Renal pelvis (tissue), 4 donors: Measurements from ENCODE around the gene SMIM20. TPM values are rescaled to one million over a fixed set of nuclear protein-coding genes. Genes with fewer than 3 reads are reported as not detected.

Experiments used
- DNase-seq: peaks from one replicate; pipeline ENCODE4 v3.0.0-alpha.2; 2013
- polyA plus RNA-seq, 3 donors: library from polyadenylated mRNA; unstranded; fragments of 120-200 nt; gene quantifications; one replicate each; pipeline ENCODE4 v1.2.1, GENCODE V29; 2013; ENCODE audit not compliant: insufficient read length in 3 of 3

The SMIM20 gene
- polyA plus RNA-seq, 3 donors: 45.6 to 47.6 (median 47.3) TPM

GRCh38 chr4:25921922-25922321 is 7.9 kb downstream of the SMIM20 start:
- DNase-seq: no peak

GRCh38 chr4:25922812-25923369 is 8.9 kb downstream of the SMIM20 start:
- DNase-seq: no peak

GRCh38 chr4:25923745-25924144 is 9.7 kb downstream of the SMIM20 start:
- DNase-seq: no peak

GRCh38 chr4:25925486-25926201 is 11.6 kb downstream of the SMIM20 start:
- no peak for DNase-seq

- DNase-seq: no peak
These were observed 12.4 kb downstream of the SMIM20 start for GRCh38 chr4:25926462-25926861.

- DNase-seq: no peak
These were observed 13.6 kb downstream of the SMIM20 start for GRCh38 chr4:25927361-25928195.

GRCh38 chr4:25928379-25929297 is 14.6 kb downstream of the SMIM20 start:
- DNase-seq: no peak

GRCh38 chr4:25929298-25929686 is 15.3 kb downstream of the SMIM20 start:
- DNase-seq: no peak

- no peak for DNase-seq
These were observed 16.8 kb downstream of the SMIM20 start for GRCh38 chr4:25930731-25931354.

- DNase-seq: no peak
These were observed 22.7 kb downstream of the SMIM20 start for GRCh38 chr4:25936696-25937095.

- no peak for DNase-seq
These were observed 23.8 kb downstream of the SMIM20 start for GRCh38 chr4:25937801-25938200.

GRCh38 chr4:25938366-25938765 is 24.3 kb downstream of the SMIM20 start:
- no peak for DNase-seq

GRCh38 chr4:25938787-25939186 is 24.8 kb downstream of the SMIM20 start:
- no peak for DNase-seq

- DNase-seq: no peak
These were observed 25.3 kb downstream of the SMIM20 start for GRCh38 chr4:25939330-25939729.

- no peak for DNase-seq
These were observed 27.6 kb downstream of the SMIM20 start for GRCh38 chr4:25941457-25942221.

- DNase-seq: no peak
These were observed 29.3 kb downstream of the SMIM20 start for GRCh38 chr4:25943312-25943711.

- DNase-seq: no peak
These were observed 29.8 kb downstream of the SMIM20 start for GRCh38 chr4:25943805-25944204.

- DNase-seq: no peak
These were observed 34.0 kb downstream of the SMIM20 start for GRCh38 chr4:25948051-25948450.

- no peak for DNase-seq
These were observed 35.2 kb downstream of the SMIM20 start for GRCh38 chr4:25949173-25949748.

- no peak for DNase-seq
These were observed 36.0 kb downstream of the SMIM20 start for GRCh38 chr4:25949994-25950393.
